IPS-NIHi7 (cell line): Measurements from ENCODE around the gene CNTNAP1.

Experiments
- DNase-seq: peaks from one replicate; pipeline ENCODE4 v3.0.0; 2012; ENCODE audit warnings: mixed read lengths; ENCODE audit errors: extremely low spot score

Gene CNTNAP1

DNA sequence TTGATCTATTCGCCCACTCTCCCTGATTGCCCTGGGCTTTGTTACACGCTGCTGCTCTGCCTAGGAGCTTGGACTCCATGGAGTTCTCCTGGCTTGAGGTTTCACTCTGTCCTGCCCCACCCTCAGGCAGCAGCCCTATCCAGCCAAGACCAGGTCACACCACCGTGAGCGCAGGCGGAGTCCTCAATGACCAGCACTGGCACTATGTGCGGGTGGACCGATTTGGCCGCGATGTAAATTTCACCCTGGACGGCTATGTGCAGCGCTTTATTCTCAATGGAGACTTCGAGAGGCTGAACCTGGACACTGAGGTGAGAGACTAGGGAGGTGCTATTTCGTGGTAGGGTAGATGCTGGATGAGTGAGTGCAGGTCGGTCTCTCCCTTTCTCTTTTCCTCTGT is 3.5 kb downstream of the CNTNAP1 start:
- DNase-seq, result no peak

DNA sequence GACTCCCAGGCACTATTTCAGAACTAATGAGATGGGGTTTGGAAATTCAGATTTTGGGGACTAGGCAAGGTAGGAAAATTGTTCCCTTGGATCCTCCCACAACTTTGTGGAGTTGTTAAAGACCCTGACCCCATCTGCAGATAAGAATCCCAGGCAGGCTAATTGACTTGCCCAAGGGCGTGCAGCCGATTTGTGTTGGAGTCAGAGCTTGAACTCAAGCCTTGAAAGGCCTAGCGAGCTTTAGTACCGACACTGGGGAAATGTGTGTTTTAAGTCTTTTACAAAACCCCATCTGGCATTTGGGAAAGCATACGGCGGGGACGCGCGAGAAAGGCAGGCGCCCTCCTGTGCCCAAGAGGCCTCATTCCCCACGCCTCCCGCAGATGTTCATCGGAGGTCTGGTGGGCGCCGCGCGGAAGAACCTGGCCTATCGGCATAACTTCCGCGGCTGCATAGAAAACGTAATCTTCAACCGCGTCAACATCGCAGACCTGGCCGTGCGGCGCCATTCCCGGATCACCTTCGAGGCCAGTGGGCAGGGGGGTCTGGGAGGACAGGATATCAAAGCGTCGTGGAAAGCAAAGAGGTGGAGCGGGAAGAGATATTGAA is 4.3 kb downstream of the CNTNAP1 start:
- DNase-seq, result no peak

DNA sequence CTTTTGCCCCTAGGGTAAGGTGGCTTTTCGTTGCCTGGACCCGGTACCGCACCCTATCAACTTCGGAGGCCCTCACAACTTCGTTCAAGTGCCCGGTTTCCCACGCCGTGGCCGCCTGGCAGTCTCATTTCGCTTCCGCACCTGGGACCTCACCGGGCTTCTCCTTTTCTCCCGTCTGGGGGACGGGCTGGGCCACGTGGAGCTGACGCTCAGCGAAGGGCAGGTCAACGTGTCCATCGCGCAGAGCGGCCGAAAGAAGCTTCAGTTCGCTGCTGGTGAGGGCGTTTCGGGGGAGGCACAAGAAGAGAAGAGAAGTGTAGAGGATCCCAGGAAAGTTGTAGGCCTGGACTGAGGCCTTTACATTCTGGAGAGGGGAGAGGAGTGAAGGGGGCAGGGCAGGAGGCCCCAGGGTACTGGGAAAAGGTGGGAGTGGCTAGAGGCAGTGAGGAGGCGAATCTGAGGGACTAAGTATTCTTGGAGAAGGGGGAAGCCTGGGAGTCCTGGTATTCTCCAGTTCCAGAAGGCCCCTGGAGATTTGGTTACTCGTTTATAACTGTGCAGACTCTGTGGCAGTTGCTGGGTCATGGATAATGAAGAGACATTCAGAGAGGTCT is 5.5 kb downstream of the CNTNAP1 start:
- no peak for DNase-seq

DNA sequence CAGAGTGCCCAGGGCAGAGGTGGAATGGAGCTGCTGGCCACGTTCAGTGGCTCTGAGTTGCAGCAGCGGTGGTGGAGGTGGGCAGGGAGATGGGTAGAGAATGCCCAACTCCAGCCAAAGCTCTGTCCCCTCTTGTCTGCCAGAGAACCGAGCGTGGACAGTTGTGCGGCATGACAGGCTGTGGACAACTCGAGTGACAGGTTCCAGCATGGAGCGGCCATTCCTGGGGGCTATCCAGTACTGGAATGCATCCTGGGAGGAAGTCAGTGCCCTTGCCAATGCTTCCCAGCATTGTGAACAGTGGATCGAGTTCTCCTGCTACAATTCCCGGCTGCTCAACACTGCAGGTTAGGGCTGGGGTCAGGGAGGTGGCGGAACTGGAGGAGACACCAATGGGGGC is 8.3 kb downstream of the CNTNAP1 start:
- DNase-seq, result no peak

DNA sequence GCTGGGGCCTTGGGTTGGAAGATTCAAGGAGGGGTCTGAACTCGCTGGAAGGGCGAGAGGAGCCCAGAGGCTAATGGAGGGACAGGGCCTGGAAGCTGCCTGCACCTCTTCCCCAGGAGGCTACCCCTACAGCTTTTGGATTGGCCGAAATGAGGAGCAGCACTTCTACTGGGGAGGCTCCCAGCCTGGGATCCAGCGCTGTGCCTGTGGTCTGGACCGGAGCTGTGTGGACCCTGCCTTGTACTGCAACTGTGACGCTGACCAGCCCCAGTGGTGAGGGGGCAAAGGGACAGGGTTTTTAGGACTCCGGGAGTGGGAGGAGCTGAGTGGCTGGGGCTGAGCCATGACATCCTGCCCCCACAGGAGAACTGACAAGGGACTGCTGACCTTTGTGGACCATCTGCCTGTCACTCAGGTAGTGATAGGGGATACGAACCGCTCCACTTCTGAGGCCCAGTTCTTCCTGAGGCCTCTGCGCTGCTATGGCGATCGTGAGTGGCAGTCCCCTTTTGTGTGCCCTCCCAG is 8.8 kb downstream of the CNTNAP1 start:
- DNase-seq, result no peak

DNA sequence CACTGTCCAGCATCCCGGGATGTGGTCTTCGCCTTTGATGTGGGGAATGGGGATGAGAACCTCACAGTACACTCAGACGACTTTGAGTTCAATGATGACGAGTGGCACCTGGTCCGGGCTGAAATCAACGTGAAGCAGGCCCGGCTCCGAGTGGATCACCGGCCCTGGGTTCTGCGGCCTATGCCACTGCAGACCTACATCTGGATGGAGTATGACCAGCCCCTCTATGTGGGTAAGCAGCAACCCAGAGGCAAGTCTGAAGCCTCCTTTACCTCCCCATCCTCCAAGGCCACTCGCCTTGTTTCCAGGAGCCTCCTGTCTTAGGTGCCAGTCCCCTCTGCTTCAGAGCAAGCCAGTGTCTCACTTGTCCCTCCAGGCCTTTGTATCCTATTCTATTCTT is 10.2 kb downstream of the CNTNAP1 start:
- DNase-seq, result no peak

DNA sequence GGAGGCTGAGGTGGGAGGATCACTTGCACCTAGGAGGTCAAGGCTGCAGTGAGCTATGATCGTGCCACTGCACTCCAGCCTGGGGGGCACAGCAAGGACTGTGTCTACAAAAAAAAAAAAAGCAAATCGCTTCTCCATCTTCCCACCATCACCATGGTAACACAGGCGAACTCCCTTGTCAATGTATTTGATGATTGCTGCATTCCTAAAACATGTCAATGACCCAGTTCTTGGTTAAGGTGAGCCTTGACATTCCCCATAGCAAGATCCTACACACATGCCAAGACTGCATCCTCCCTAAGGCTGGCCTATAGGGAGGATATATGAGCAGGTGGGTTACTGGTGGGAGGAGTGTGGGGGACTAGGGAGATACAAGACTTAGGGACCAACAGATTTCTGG is 12.2 kb downstream of the CNTNAP1 start:
- DNase-seq, result no peak

DNA sequence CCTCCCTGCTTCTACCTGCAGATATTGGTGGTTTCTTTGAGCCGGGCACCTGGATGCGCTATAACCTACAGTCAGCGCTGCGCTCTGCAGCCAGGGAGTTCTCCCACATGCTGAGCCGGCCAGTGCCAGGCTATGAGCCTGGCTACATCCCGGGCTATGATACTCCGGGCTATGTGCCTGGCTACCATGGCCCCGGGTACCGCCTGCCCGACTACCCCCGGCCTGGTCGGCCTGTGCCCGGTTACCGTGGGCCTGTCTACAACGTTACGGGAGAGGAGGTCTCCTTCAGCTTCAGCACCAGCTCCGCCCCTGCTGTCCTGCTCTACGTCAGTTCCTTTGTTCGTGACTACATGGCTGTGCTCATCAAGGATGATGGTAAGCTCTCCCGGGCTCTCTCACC is 13.2 kb downstream of the CNTNAP1 start:
- no peak for DNase-seq

DNA sequence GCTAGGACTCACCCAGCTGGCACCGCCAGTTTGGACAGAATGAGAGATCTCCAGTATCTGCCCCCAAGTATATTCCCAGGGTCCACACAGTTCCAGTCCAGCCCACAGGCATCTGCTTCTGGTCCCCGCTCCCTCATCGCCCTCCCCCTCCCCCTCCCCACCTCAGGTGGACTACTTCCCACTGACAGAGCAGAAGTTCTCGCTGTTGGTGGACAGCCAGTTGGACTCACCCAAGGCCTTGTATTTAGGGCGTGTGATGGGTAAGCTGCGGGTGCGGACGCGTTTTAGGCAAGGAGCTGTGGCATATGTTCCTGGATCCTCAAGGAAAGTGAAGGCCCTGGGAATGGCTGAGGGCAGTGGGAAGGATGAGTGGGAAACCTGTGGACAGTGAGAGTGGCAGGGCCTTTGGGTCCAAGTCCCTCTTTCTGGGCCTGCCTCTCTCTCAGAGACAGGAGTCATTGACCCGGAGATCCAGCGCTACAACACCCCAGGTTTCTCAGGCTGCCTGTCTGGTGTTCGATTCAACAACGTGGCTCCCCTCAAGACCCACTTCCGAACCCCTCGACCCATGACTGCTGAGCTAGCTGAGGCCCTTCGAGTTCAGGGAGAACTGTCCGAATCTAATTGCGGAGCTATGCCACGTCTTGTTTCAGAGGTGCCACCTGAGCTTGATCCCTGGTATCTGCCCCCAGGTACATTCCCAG is 14.9 kb downstream of the CNTNAP1 start:
- no peak for DNase-seq

DNA sequence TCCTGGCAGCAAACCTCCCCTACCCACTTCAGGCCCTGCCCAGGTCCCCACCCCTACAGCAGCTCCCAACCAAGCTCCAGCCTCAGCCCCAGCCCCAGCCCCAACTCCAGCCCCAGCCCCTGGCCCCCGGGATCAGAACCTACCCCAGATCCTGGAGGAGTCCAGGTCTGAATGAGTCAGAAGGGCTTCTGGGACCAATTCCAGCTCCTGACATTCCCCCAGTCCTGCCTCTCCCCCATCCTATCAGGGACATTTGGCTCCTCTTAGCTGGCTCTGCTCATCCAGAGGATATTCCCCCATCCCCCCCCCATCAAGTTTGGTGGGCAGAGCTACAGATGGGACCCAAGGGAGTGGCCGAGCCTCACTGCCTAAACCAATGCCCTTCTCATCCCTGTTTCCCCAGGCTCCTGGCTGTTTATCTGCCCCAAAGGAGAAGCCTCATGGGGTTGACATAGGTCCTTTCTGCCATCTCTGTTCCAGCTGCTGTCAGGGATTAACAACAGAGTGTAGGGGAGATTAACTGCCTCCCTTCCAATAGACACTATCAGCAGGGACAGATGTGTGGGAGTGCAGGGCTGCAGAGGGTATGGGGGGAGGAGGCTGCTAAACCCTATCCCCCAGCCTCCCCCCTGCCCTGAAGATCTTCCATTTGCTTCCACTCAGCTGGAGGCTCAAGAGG is 16.5 kb downstream of the CNTNAP1 start:
- DNase-seq, result no peak

DNA sequence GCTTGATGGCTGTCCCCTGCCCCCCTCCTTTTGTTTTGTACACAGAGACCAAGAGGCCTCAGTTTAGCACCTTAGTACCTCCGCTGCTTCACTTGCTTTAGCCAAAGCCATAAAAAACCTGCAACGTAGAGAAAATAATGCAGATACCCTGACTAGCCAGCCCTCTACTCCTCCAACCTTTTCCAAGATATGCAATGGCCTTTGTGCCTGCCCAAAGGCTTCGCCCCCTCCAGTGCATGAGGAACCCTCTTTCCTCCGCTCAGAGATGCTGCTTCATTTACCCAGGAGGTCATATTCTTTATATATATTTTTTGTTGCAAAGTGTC is 17.0 kb downstream of the CNTNAP1 start:
- DNase-seq, result no peak

DNA sequence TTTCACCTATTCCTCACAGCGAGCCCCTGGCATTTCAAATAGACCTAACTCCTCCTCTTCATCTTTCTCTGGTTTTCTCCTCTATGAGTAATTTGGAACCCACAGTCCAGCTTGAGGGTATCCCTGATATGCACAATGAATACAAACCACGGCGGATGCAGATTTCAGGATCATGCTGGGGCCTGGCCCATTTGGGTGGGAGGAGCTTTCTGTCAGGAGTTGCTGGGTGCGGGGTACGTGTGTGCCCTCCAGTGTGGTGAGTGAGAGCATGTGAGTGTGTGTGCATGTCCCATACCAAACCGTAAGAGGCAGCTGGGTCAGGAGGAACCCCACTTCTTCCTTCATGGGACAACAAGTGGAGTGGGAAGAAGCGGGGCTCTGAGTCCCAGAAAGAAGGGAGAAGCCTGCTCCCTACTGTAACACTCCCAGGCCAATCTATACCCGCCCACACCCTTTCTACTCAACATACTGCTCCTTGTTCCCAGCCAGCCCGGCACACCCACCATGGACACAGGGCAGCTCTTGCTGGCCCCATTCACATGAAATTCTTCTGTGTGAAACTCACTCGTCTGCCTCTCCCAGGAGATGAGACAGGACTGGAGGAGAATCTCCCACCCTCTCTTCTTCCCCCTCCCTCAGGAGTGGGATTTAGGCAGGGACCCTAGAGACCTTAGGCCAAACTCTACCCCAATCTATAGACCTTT is 18.4 kb downstream of the CNTNAP1 start:
- DNase-seq, result no peak

DNA sequence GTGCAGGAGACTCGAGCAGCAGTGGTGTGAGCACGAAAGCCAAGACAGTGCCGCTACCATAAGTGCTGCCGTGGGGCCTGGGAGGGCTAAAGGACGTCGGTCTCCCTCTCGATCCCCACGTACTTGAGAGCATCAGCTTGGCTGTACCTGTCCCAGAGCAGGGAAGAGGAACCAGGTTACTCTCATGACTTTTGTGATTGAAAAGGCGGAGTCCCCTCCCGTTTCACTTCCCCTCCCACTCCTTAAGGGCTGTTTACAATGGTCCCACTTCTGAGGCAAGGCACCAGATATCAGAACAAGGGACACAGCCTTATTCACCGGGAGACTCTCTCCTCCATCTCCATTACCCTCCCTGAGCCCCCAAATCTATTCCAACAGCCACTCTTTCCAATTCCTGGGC is 20.1 kb downstream of the CNTNAP1 start:
- no peak for DNase-seq

DNA sequence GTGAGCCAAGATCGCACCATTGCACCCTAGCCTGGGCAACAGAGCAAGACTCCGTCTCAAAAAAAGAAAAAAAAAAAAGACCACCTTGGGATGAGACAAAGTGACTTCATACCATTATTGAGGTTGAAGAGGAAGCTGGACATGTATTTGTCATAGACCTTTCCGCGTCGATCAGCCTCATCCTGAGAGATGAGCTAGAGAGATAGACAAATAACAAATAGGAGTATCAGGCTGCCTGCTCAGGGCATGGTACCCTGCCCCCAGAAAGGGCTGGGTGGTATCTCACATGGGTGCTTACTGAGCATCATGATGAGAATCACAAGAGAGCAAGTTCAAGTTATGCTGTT is 22.1 kb downstream of the CNTNAP1 start:
- DNase-seq, result no peak

DNA sequence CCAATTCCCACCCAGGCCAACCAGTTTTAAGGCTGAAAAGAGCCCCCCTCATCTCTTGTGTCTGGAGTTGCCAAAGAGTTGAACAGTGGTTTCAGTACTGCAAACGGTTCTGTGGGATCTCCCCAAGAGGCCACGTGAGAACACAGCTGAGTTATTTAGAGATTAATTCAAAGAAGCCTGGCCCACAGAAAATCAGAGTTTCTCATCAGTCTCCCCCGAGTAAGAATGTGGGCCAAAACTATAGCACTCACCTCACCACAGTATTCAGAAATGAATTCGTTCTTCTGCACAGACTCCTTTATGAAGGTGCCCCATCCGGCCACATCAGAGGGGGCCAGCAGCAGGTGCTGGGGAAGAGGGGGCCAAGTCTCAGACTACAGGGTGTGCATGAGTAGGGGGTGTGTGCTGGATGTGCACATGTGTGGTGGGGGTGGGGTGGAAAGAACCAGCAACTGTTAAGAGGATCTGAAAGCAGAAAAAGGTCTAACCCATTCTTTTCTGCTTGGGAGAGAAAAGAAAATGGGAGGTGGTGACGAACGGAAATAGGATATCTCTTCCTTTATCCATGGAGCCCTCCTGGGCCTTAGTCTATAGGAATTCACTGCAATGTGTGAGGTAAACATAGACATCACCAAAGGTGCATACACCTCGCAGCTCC is 22.6 kb downstream of the CNTNAP1 start:
- no peak for DNase-seq

DNA sequence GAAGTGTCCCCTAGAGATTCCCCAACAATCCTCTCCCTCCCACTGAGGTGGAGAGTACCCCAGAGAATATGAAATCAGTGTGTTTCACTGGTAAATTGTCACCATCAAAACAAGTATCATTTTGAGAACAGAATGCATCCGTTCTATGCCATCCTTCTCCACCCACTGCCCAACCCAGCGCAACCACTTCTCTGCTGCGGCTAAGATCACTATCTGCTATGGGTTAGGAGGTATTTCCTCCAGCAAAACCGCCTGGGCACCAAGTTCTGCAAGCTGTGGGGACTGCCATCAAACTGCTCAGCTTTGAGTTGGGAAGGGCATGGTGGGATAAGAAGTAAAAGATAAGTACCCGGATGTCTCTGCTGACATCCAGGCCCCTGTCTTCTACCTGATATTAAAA is 24.4 kb downstream of the CNTNAP1 start:
- no peak for DNase-seq

DNA sequence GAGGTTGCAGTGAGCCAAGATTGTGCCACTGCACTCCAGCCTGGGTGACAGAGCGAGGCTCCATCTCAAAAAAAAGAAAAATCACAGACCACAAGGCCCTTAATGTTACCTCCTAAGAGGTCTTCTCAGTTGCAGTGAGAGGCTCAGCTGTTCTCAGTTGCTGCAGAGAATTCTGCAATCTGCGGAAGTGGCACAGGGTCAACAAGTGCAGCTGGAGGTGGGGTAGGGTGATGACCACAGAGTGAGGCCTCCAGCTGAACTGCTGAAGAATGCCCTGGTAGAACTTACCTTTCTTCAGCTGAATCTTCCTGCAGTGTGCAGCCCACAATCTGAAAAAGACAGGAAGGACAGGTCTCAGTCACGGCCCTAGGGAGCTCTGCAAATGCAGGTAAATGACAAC is 26.3 kb downstream of the CNTNAP1 start:
- DNase-seq, result no peak

DNA sequence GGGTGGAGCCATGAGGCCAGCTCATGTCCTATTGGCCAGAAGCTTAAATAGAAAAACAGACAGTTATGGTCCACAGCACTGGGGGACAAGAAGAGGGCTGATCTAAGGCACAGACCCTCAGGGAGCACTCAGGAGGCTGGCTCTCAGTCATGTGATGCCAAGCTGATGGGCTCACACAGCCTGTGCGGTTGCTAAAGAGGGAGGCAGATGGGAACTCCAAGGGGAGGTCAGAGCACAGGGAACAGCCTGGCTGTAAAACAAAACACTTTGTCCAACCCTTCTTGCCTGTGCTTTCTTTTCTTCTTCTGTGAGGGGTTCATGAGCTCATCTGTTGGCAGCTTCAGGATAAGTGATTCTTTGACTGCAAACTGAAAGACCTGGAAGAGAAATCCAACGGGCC is 27.2 kb downstream of the CNTNAP1 start:
- no peak for DNase-seq

DNA sequence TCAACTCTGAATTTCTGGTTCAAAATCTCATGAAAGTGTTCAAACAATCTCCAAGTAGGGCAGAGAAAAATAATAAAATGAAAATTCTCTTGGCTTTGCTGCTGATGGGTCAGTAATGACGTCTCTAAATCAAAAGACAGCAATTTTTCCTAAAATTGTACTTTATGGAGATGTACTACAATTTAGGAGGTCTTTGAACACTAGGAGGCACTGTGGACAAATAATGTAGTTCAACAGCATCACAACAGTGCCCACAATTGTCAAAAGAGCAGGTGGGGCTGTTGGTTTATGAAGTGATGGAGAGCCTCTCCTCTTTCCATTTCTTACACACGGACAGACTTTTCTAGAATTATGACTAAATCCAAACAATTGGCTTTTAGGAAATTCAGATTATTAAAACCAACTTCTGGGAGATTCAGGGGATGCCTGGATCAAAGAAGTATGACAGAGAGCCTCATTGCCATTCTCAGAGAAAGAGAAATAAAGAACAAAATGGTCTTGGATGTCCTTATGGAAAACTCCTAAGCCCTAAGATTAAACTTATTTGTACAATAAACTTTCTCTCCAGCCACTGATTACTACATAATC is 38.8 kb downstream of the CNTNAP1 start:
- DNase-seq, result peak; percentile 78

DNA sequence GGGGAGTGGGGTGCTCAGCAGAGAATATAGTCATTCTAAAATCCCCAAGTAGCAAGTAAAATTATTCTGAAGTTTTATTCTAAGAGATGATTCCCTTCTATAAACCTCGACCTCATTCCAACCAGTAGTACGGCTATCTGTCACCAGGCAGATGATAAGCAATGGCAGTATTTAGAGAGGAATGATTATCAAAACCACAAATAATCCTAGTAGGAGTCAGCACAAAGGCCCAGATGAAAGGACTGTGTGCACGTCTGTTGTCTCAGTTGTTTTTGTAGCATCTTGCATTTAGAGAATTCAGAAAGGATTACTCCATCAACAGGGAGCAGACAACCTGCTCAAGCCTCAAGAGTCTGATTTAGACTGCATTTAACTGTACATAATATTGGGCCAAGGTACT is 41.3 kb downstream of the CNTNAP1 start:
- DNase-seq, result no peak

DNA sequence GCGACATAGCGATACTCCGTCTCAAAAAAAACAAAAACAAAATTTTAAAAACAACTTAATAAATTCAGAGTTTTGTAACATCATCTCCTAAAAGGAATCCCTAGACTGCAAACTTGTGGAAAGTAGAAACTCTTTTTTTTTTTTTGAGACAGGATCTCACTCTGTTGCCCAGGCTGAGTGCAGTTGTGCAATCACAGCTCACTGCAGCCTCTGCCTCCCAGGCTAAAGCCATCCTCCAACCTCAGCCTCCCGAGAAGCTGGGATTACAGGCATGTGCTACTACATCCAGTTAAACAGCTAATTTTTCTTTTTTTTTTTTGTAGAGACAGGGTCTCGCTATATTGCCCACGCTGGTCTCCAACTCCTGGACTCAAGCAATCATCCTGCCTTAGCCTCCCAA is 42.8 kb downstream of the CNTNAP1 start:
- no peak for DNase-seq
